ENCODE results near the gene AFG1L. TPM values are rescaled to one million over a fixed set of nuclear protein-coding genes. Genes with fewer than 3 reads are reported as not detected.

The AFG1L gene
- polyA plus RNA-seq, 1 of the 3 experiments (the other 2 are of a cell fraction), result 0.71 TPM

- Histone ChIP-seq H3K9me2 (no peaks in the 10 kb centered on the region), H4K20me1 (ENCODE audit: insufficient read depth) (no peaks in the 10 kb centered on the region), H3K27ac (ENCODE audit: low read depth in 2 of 2, low read length in 1 of 2) (no peak overlapping the region), H3K4me2 (no peak overlapping the region), H3K9me3 (no peaks in the 10 kb centered on the region), H3K27me3 (ENCODE audit: insufficient read depth) (no peaks in the 10 kb centered on the region), H3K9ac (no peak overlapping the region), H2AFZ (ENCODE audit: low read depth) (no peak overlapping the region), H3K4me3 (ENCODE audit: low read depth in 2 of 2, low read length in 1 of 2) (no peak overlapping the region), H3K4me1 (ENCODE audit: control insufficient read depth in 1 of 2, insufficient read depth in 2 of 2, low read depth in 1 of 2, low read length in 1 of 2) (no peaks in the 10 kb centered on the region), H3K79me2 (ENCODE audit: insufficient read depth) (no peaks in the 10 kb centered on the region), H3F3A (replicated peaks; ENCODE audit: insufficient read depth) (no peaks in the 10 kb centered on the region), H3K36me3 (replicated peaks in 1 of 2; ENCODE audit: control insufficient read depth in 1 of 2, insufficient read depth in 2 of 2, low read length in 1 of 2) (no peaks in the 10 kb centered on the region)
- TF ChIP-seq, protein P1, sequence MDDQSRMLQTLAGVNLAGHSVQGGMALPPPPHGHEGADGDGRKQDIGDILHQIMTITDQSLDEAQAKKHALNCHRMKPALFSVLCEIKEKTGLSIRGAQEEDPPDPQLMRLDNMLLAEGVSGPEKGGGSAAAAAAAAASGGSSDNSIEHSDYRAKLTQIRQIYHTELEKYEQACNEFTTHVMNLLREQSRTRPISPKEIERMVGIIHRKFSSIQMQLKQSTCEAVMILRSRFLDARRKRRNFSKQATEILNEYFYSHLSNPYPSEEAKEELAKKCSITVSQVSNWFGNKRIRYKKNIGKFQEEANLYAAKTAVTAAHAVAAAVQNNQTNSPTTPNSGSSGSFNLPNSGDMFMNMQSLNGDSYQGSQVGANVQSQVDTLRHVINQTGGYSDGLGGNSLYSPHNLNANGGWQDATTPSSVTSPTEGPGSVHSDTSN (IDR thresholded peaks at IDR 0.05), result no peak
- TF ChIP-seq, protein P2, sequence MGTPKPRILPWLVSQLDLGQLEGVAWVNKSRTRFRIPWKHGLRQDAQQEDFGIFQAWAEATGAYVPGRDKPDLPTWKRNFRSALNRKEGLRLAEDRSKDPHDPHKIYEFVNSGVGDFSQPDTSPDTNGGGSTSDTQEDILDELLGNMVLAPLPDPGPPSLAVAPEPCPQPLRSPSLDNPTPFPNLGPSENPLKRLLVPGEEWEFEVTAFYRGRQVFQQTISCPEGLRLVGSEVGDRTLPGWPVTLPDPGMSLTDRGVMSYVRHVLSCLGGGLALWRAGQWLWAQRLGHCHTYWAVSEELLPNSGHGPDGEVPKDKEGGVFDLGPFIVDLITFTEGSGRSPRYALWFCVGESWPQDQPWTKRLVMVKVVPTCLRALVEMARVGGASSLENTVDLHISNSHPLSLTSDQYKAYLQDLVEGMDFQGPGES (IDR thresholded peaks at IDR 0.05; ENCODE audit: low read depth, low read length), result no peak
- TF ChIP-seq GABPA (IDR thresholded peaks at IDR 0.05; ENCODE audit: low read depth), result no peak
- TF ChIP-seq, protein P3, sequence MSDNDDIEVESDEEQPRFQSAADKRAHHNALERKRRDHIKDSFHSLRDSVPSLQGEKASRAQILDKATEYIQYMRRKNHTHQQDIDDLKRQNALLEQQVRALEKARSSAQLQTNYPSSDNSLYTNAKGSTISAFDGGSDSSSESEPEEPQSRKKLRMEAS (IDR thresholded peaks at IDR 0.05; ENCODE audit: low read depth), result no peak
- TF ChIP-seq FOSL2 (IDR thresholded peaks at IDR 0.05; ENCODE audit: borderline replicate concordance, low read depth), result no peak
- no peak for TF ChIP-seq CTCF (IDR thresholded peaks at IDR 0.05)
- TF ChIP-seq SIN3A (IDR thresholded peaks at IDR 0.05; ENCODE audit: borderline replicate concordance, low read depth, low read length), result no peak
- TF ChIP-seq TAF1 (IDR thresholded peaks at IDR 0.05; ENCODE audit: borderline replicate concordance, low read depth, low read length), result no peak
- TF ChIP-seq NFIC (IDR thresholded peaks at IDR 0.05; ENCODE audit: borderline replicate concordance), result no peak
- no peak for TF ChIP-seq SMC3 (IDR thresholded peaks at IDR 0.05; ENCODE audit: low read depth, low read length)
- TF ChIP-seq RCOR1 (IDR thresholded peaks at IDR 0.05; ENCODE audit: low read length), result no peak
- TF ChIP-seq EP300 (IDR thresholded peaks at IDR 0.05; ENCODE audit: borderline replicate concordance in 1 of 2, low read depth in 1 of 2, low read length in 1 of 2), result no peak
- TF ChIP-seq TEAD4 (IDR thresholded peaks at IDR 0.05; ENCODE audit: borderline replicate concordance, insufficient read depth), result no peak
- TF ChIP-seq RFX5 (IDR thresholded peaks at IDR 0.05; ENCODE audit: low read length), result no peak
- TF ChIP-seq FOXM1 (IDR thresholded peaks at IDR 0.05; ENCODE audit: low read depth), result no peak
- no peak for TF ChIP-seq YY1 (IDR thresholded peaks at IDR 0.05; ENCODE audit: low read depth)
- DNase-seq, result no peak
- CTCF ChIA-PET, result interaction anchor here (0.6 to 2.3 kb wide), 4 partner anchors 10 to 550 kb away, joined by 3 to 13 read pairs (median 4); no protein-coding TSS in a partner anchor
- POLR2A ChIA-PET, result no interaction called here
- 73% methylated on average over 1 of the region's 1 CpG for WGBS (ENCODE audit: low lambda C conversion rate)
Observed at GRCh38 chr6:108531332-108531731, 236.5 kb downstream of the AFG1L start.

All from SK-N-SH (cell line).